GM23248 (cell line): ENCODE data around the gene TSNAX. TPM values are rescaled to one million over a fixed set of nuclear protein-coding genes. Genes with fewer than 3 reads are reported as not detected.

Experiments used
- DNase-seq: peaks from one replicate; pipeline ENCODE4 v3.0.0-alpha.2; 2015
- H2AFZ ChIP-seq: fragments of 200-600 bp; sonication (generic); 2 replicates; pipeline ENCODE4 v1.6.1; 2016; ENCODE audit warnings: antibody characterized with exemption
- H3F3A ChIP-seq: fragments of 200-600 bp; sonication (generic); 2 replicates; pipeline ENCODE4 v1.6.1; 2016; ENCODE audit warnings: mild to moderate bottlenecking, antibody characterized with exemption, mixed run types; ENCODE audit not compliant: insufficient read depth
- H3K27ac ChIP-seq: fragments of 200-600 bp; sonication (generic); 2 replicates; pipeline ENCODE4 v1.5.1; 2016; ENCODE audit warnings: mild to moderate bottlenecking
- H3K27me3 ChIP-seq: fragments of 200-600 bp; sonication (generic); replicated peaks from 2 replicates; pipeline ENCODE4 v1.6.1; 2016; ENCODE audit warnings: mild to moderate bottlenecking; ENCODE audit not compliant: insufficient read depth
- H3K36me3 ChIP-seq: fragments of 200-600 bp; sonication (generic); 2 replicates; pipeline ENCODE4 v1.6.1; 2016; ENCODE audit warnings: low read depth, mild to moderate bottlenecking
- H3K4me1 ChIP-seq: fragments of 200-600 bp; sonication (generic); 2 replicates; pipeline ENCODE4 v1.6.1; 2016; ENCODE audit warnings: mild to moderate bottlenecking; ENCODE audit not compliant: insufficient read depth
- H3K4me2 ChIP-seq: fragments of 200-600 bp; sonication (generic); one replicate; pipeline ENCODE4 v1.6.1; 2016; ENCODE audit warnings: mild to moderate bottlenecking; ENCODE audit not compliant: unreplicated experiment
- H3K4me3 ChIP-seq: fragments of 200-600 bp; sonication (generic); 2 replicates; pipeline ENCODE4 v1.5.1; 2016; ENCODE audit warnings: mild to moderate bottlenecking
- H3K79me2 ChIP-seq: fragments of 200-600 bp; sonication (generic); 2 replicates; pipeline ENCODE4 v1.6.1; 2016; ENCODE audit warnings: mild to moderate bottlenecking; ENCODE audit not compliant: insufficient read depth
- H3K9ac ChIP-seq: fragments of 200-600 bp; sonication (generic); 2 replicates; pipeline ENCODE4 v1.6.1; 2016; ENCODE audit warnings: mild to moderate bottlenecking
- H3K9me2 ChIP-seq: fragments of 200-600 bp; sonication (generic); 2 replicates; pipeline ENCODE4 v1.6.1; 2016; ENCODE audit warnings: mixed run types, mild to moderate bottlenecking, moderate library complexity; ENCODE audit not compliant: insufficient read depth
- H3K9me3 ChIP-seq: fragments of 200-600 bp; sonication (generic); one replicate; pipeline ENCODE4 v1.6.1; 2017; ENCODE audit warnings: low read depth
- H4K20me1 ChIP-seq: fragments of 200-600 bp; sonication (generic); 2 replicates; pipeline ENCODE4 v1.6.0; 2016; ENCODE audit not compliant: insufficient read depth
- EZH2 ChIP-seq: fragments of 200-600 bp; sonication (generic); IDR thresholded peaks from 2 replicates; pipeline ENCODE4 v1.6.1; 2018; ENCODE audit warnings: antibody characterized with exemption, mild to moderate bottlenecking; ENCODE audit not compliant: insufficient read depth, poor library complexity, severe bottlenecking
- EZH2phosphoT487 ChIP-seq: fragments of 200-600 bp; sonication (generic); IDR thresholded peaks from 2 replicates; pipeline ENCODE4 v1.6.1; 2018; ENCODE audit warnings: antibody characterized with exemption, moderate library complexity, mild to moderate bottlenecking, low read depth; ENCODE audit not compliant: insufficient read depth
- WGBS, 2 experiments: methylation state at CpG; one replicate each; pipeline ENCODE4 v1.1.6; 2015 to 2017; ENCODE audit warnings: low lambda C conversion rate in 2 of 2, low coverage in 1 of 2; ENCODE audit errors: missing lambda C conversion rate in 2 of 2; 5-methylcytosine and 5-hydroxymethylcytosine counted together
- in situ Hi-C: fragments of 300-500 bp; cut with MboI; formaldehyde crosslinking; loops from 2 replicates; pipeline ENCODE4 v1.15.0; 2020
- polyA plus RNA-seq: library from polyadenylated mRNA; unstranded; fragments of >200 nt; fragmentation: Nextera tagmentation; extraction: Ambion mirVana; gene quantifications from 2 replicates; pipeline ENCODE4 v1.2.1, GENCODE V29; 2016
- total RNA-seq: library from RNA; depleted of rRNA; stranded (reverse); fragments of >200 nt; shearing (Covaris generic); gene quantifications from 2 replicates; pipeline ENCODE4 v1.2.3, GENCODE V29; 2014

The TSNAX gene
- total and polyA plus RNA-seq, 2 experiments from 2014 or later: 39.4 to 45.8 TPM

GRCh38 chr1:231549733-231550447 lies 21.4 kb downstream of the TSNAX start:
- 69 to 73% methylated on average over 4 of the region's 4 CpGs for WGBS, 2 experiments
- Histone ChIP-seq H3F3A (no peaks in the 10 kb centered on the region), H3K36me3 (no peaks in the 10 kb centered on the region), H3K9me2 (no peaks in the 10 kb centered on the region), H3K4me1 (no peaks in the 10 kb centered on the region), H3K27ac (no peak overlapping the region), H3K79me2 (peaks cover 74% of the 10 kb centered on the region), H3K4me3 (no peak overlapping the region), H4K20me1 (no peaks in the 10 kb centered on the region), H3K9me3 (no peaks in the 10 kb centered on the region), H2AFZ (no peak overlapping the region), H3K4me2 (no peak overlapping the region), H3K27me3 (no peaks in the 10 kb centered on the region), H3K9ac (no peak overlapping the region)
- in situ Hi-C loops: no loop called here
- no peak for DNase-seq
- TF ChIP-seq EZH2phosphoT487 (no peak), EZH2 (no peak)

DNA sequence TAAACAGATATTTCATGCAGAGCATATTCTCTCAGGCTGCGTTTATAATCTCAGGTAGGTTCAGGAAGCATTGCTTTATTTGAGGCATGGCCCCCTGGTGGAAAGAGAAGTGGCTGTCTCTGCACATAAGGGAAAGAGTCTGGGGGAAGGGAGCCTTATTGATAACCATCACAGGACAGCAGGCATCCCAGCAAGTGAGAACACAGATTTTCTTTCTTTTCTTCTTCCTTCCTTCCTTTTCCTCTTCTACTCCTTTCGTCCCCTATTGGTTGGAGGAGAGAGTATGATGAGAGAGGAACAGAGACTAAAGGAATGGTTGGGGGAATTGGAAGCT lies 21.9 kb downstream of the TSNAX start:
- 44 to 50% methylated on average over 2 of the region's 2 CpGs for WGBS, 2 experiments
- no peak for TF ChIP-seq EZH2
- TF ChIP-seq EZH2phosphoT487: no peak
- Histone ChIP-seq H3F3A (no peaks in the 10 kb centered on the region), H3K4me1 (no peaks in the 10 kb centered on the region), H3K4me2 (no peak overlapping the region), H3K9me2 (no peaks in the 10 kb centered on the region), H3K79me2 (peaks cover 69% of the 10 kb centered on the region), H3K27ac (no peak overlapping the region), H2AFZ (no peak overlapping the region), H3K4me3 (no peak overlapping the region), H3K27me3 (no peaks in the 10 kb centered on the region), H3K9ac (no peak overlapping the region), H3K9me3 (no peaks in the 10 kb centered on the region), H4K20me1 (no peaks in the 10 kb centered on the region; the same call in 1 of the 2 replicates), H3K36me3 (no peaks in the 10 kb centered on the region)
- in situ Hi-C loops: no loop called here
- peak; percentile 49 for DNase-seq

- in situ Hi-C loops: no loop called here
- 61 to 63% methylated on average over 2 of the region's 2 CpGs for WGBS, 2 experiments
- Histone ChIP-seq H3K27me3 (no peaks in the 10 kb centered on the region), H3K9me3 (no peaks in the 10 kb centered on the region), H3K4me3 (no peak overlapping the region), H3K27ac (no peak overlapping the region), H3K4me1 (peaks cover 11% of the 10 kb centered on the region), H2AFZ (no peak overlapping the region), H3F3A (peaks cover 13% of the 10 kb centered on the region; the same call in 1 of the 2 replicates), H3K9me2 (no peaks in the 10 kb centered on the region), H3K79me2 (peaks cover 60% of the 10 kb centered on the region), H4K20me1 (no peaks in the 10 kb centered on the region; the same call in 1 of the 2 replicates), H3K9ac (no peak overlapping the region), H3K36me3 (no peaks in the 10 kb centered on the region), H3K4me2 (no peak overlapping the region)
- TF ChIP-seq EZH2: no peak
- no peak for TF ChIP-seq EZH2phosphoT487
- DNase-seq: no peak
Measured at GRCh38 chr1:231553320-231553719, 24.9 kb downstream of the TSNAX start.

GRCh38 chr1:231554969-231555368 lies 26.5 kb downstream of the TSNAX start:
- no peak overlapping the region for H3K9ac ChIP-seq
- H3K4me3 ChIP-seq: no peak overlapping the region
- H3K9me2 ChIP-seq: no peaks in the 10 kb centered on the region
- no peaks in the 10 kb centered on the region for H3K27me3 ChIP-seq
- 91 to 93% methylated on average over 2 of the region's 2 CpGs for WGBS, 2 experiments
- H3K9me3 ChIP-seq: no peaks in the 10 kb centered on the region
- H3K36me3 ChIP-seq: no peaks in the 10 kb centered on the region
- no peak for DNase-seq
- H3K27ac ChIP-seq: no peak overlapping the region
- no peak overlapping the region for H3K4me2 ChIP-seq
- H3F3A ChIP-seq: peaks cover 13% of the 10 kb centered on the region; the same call in 1 of the 2 replicates
- H3K4me1 ChIP-seq: peaks cover 13% of the 10 kb centered on the region
- in situ Hi-C loops: no loop called here
- H4K20me1 ChIP-seq: no peaks in the 10 kb centered on the region; the same call in 1 of the 2 replicates
- H2AFZ ChIP-seq: no peak overlapping the region
- peaks cover 54% of the 10 kb centered on the region for H3K79me2 ChIP-seq
- TF ChIP-seq EZH2: no peak
- TF ChIP-seq EZH2phosphoT487: no peak
